Stomach (tissue), 9 donors: ENCODE data around the gene GPR32. TPM values are rescaled to one million over a fixed set of nuclear protein-coding genes. Genes with fewer than 3 reads are reported as not detected.
"Not testable (repeated sequence)": the region's sequence is repeated elsewhere in the genome, so short reads cannot be mapped to it uniquely, and the experiment has no call there.

Experiments used
- DNase-seq, 2 donors: peaks; one replicate each; pipeline versions ENCODE4 v3.0.0 to v3.0.0-alpha.2; 2013 to 2019
- H3K27ac ChIP-seq, 5 donors: fragments of 200-600 bp in 4 of 5; sonication (generic) in 4 of 5; one replicate each; pipeline ENCODE4 v1.5.1; 2013 to 2019; ENCODE audit warnings: mild to moderate bottlenecking in 1 of 5, moderate library complexity in 1 of 5
- H3K27me3 ChIP-seq, 3 donors: fragments of 200-600 bp; sonication (generic); one replicate each; pipeline ENCODE4 v1.5.1; 2017 to 2019; ENCODE audit warnings: mixed run types in 1 of 3
- H3K36me3 ChIP-seq, 4 donors: fragments of 200-600 bp; sonication (generic); 1 replicate in 3 of 4; 2 replicates in 1 of 4; pipeline ENCODE4 v1.5.1; 2016 to 2019
- H3K4me1 ChIP-seq, 4 donors: fragments of 200-600 bp; sonication (generic); one replicate each; pipeline ENCODE4 v1.5.1; 2016 to 2019
- H3K4me3 ChIP-seq, 4 donors: fragments of 200-600 bp; sonication (generic) in 3 of 4; one replicate each; pipeline ENCODE4 v1.5.1; 2016 to 2019; ENCODE audit warnings: mild to moderate bottlenecking in 1 of 4
- H3K9me3 ChIP-seq, 4 donors: fragments of 200-600 bp; sonication (generic); one replicate each; pipeline ENCODE4 v1.5.1; 2016 to 2019
- CTCF ChIP-seq, 7 experiments: fragments of 450-650 bp in 4 of 7; fragments of 200-600 bp in 3 of 7; sonication (generic) in 3 of 7; IDR thresholded peaks; one replicate each; pipeline ENCODE4 v1.5.1; 2016 to 2019; ENCODE audit warnings: antibody characterized with exemption in 7 of 7, control low read depth in 2 of 7, mild to moderate bottlenecking in 1 of 7
- EP300 ChIP-seq: sonication (generic); formaldehyde crosslinking; IDR thresholded peaks from one replicate; pipeline ENCODE4 v1.6.1; 2017; ENCODE audit warnings: antibody characterized with exemption
- POLR2A ChIP-seq, 4 donors: fragments of 450-650 bp; IDR thresholded peaks; one replicate each; pipeline ENCODE4 v1.6.1; 2016; ENCODE audit warnings: antibody characterized with exemption in 4 of 4, control low read depth in 2 of 4, mild to moderate bottlenecking in 1 of 4, moderate library complexity in 1 of 4
- POLR2AphosphoS5 ChIP-seq, 3 donors: sonication (generic); formaldehyde crosslinking; IDR thresholded peaks; one replicate each; pipeline ENCODE4 v1.6.1; 2016; ENCODE audit warnings: antibody characterized with exemption in 3 of 3
- WGBS, 5 donors: extraction: QIAGEN DNeasy Blood & Tissue Kit in 3 of 5; methylation state at CpG; one replicate each; pipeline versions ENCODE4 v1.1.5 to v1.1.7; 2013 to 2018; 5-methylcytosine and 5-hydroxymethylcytosine counted together
- intact Hi-C: fragments of 100-400 bp; cut with DNase I; formaldehyde crosslinking; loops from one replicate; pipeline ENCODE4 v1.15.1; 2023; ENCODE audit warnings: low total_unique reads
- polyA plus RNA-seq, 3 donors: library from polyadenylated mRNA; stranded (reverse); fragments of 200-250 nt; gene quantifications; one replicate each; pipeline ENCODE4 v1.2.3, GENCODE V29; 2013
- total RNA-seq, 5 donors: library from RNA; depleted of rRNA; stranded (reverse); fragments of >200 nt; gene quantifications; one replicate each; pipeline versions ENCODE4 v1.1.0 to v1.2.3, GENCODE V29; 2014 to 2016
- donor health status: healthy with polysubstance abuse.
- donor health status: Bipolar disorder and iron deficiency.
- donor health status: healthy.

GPR32 gene
- total and polyA plus RNA-seq, 8 donors = not detected

- intact Hi-C loops = no loop called here
- 74 to 89% (median 87%) methylated on average over 4 of the region's 4 CpGs for WGBS, 5 donors
- Histone ChIP-seq H3K4me3 (no peak overlapping the region), H3K9me3 (no peaks in the 10 kb centered on the region), H3K27ac (no peak overlapping the region), H3K27me3 (peaks cover 0 to 64% (median 0%) of the 10 kb centered on the region in 3 donors), H3K36me3 (no peaks in the 10 kb centered on the region), H3K4me1 (no peaks in the 10 kb centered on the region)
- DNase-seq = no peak
- no peak for TF ChIP-seq POLR2AphosphoS5 (IDR thresholded peaks at IDR 0.05)
- TF ChIP-seq CTCF (IDR thresholded peaks at IDR 0.05) = no peak
- TF ChIP-seq POLR2A (IDR thresholded peaks at IDR 0.05) = no peak
- TF ChIP-seq EP300 = no peak
Measured at GRCh38 chr19:50753879-50754278, 16.4 kb upstream of the GPR32 start.

- H3K36me3 ChIP-seq, intact Hi-C loops, DNase-seq, H3K4me3 ChIP-seq, H3K4me1 ChIP-seq, H3K27ac ChIP-seq, H3K9me3 ChIP-seq: not testable (repeated sequence)
- 64 to 76% (median 72%) methylated on average over 8 of the region's 8 CpGs for WGBS, 5 donors
- H3K27me3 ChIP-seq = peaks cover 0 to 44% (median 0%) of the 10 kb centered on the region in 3 donors
Measured at GRCh38 chr19:50756244-50756643, 14.0 kb upstream of the GPR32 start.

GRCh38 chr19:50757624-50758023 lies 12.6 kb upstream of the GPR32 start:
- H3K27ac ChIP-seq, H3K36me3 ChIP-seq, DNase-seq, intact Hi-C loops, H3K4me1 ChIP-seq, H3K4me3 ChIP-seq, H3K9me3 ChIP-seq: not testable (repeated sequence)
- peaks cover 0 to 39% (median 0%) of the 10 kb centered on the region in 3 donors for H3K27me3 ChIP-seq
- WGBS, 5 donors = 92 to 99% (median 96%) methylated on average over 3 of the region's 3 CpGs

GRCh38 chr19:50759076-50759475 lies 11.2 kb upstream of the GPR32 start:
- H3K27ac ChIP-seq, H3K4me3 ChIP-seq, DNase-seq, H3K9me3 ChIP-seq, intact Hi-C loops, H3K4me1 ChIP-seq, H3K36me3 ChIP-seq: not testable (repeated sequence)
- peaks cover 0 to 31% (median 0%) of the 10 kb centered on the region in 3 donors for H3K27me3 ChIP-seq
- 71 to 84% (median 77%) methylated on average over 11 to 18 of the region's 18 CpGs for WGBS, 5 donors

- H3K9me3 ChIP-seq = no peaks in the 10 kb centered on the region
- 64 to 86% (median 73%) methylated on average over 4 of the region's 4 CpGs for WGBS, 5 donors
- H3K4me3 ChIP-seq = no peak overlapping the region
- DNase-seq = no peak
- H3K27ac ChIP-seq = no peak overlapping the region
- H3K4me1 ChIP-seq = no peaks in the 10 kb centered on the region
- H3K36me3 ChIP-seq = no peaks in the 10 kb centered on the region
- intact Hi-C loops = no loop called here
- peaks cover 0 to 23% (median 0%) of the 10 kb centered on the region in 3 donors for H3K27me3 ChIP-seq
- no peak for TF ChIP-seq EP300
- TF ChIP-seq CTCF (IDR thresholded peaks at IDR 0.05) = no peak
- no peak for TF ChIP-seq POLR2A (IDR thresholded peaks at IDR 0.05)
Measured at GRCh38 chr19:50759886-50760285, 10.4 kb upstream of the GPR32 start.

GRCh38 chr19:50761501-50761900 lies 8.8 kb upstream of the GPR32 start:
- WGBS, 5 donors = 51 to 57% (median 54%) methylated on average over 3 of the region's 3 CpGs

GRCh38 chr19:50763521-50763920 lies 6.7 kb upstream of the GPR32 start:
- DNase-seq, H3K27ac ChIP-seq, H3K4me1 ChIP-seq, H3K36me3 ChIP-seq, H3K4me3 ChIP-seq, intact Hi-C loops, H3K9me3 ChIP-seq: not testable (repeated sequence)
- peaks cover 0 to 35% (median 0%) of the 10 kb centered on the region in 3 donors for H3K27me3 ChIP-seq
- 70 to 80% (median 73%) methylated on average over 9 to 12 of the region's 13 CpGs for WGBS, 5 donors

More at GRCh38 chr19:50761501-50761900, 8.8 kb upstream of the GPR32 start:
- H3K9me3 ChIP-seq, H3K4me3 ChIP-seq, H3K27ac ChIP-seq, H3K4me1 ChIP-seq, H3K36me3 ChIP-seq, DNase-seq, intact Hi-C loops: not testable (repeated sequence)
- peaks cover 0 to 29% (median 0%) of the 10 kb centered on the region in 3 donors for H3K27me3 ChIP-seq
